ENCODE measurements around the gene HPS3.

DNA sequence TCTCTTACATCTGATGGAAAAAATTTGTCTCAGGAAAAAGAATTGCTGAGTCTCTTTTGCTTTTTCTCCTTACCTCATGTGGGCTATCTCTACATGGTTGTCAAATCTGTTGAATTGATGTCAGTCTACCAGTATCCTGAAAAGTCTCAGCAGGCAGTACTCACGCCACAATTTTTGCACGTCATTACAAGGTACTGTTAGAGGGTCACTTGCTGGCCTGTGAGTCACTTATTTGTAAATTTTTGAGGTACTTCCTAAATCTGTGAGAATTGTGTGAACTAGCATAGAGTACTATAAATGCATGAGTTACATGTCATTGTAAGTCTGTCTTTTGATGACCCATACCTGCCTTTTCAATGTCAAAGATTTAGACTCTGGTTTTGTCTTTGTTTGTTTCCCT lies 15.9 kb downstream of the HPS3 start:
- TF ChIP-seq, protein P1, sequence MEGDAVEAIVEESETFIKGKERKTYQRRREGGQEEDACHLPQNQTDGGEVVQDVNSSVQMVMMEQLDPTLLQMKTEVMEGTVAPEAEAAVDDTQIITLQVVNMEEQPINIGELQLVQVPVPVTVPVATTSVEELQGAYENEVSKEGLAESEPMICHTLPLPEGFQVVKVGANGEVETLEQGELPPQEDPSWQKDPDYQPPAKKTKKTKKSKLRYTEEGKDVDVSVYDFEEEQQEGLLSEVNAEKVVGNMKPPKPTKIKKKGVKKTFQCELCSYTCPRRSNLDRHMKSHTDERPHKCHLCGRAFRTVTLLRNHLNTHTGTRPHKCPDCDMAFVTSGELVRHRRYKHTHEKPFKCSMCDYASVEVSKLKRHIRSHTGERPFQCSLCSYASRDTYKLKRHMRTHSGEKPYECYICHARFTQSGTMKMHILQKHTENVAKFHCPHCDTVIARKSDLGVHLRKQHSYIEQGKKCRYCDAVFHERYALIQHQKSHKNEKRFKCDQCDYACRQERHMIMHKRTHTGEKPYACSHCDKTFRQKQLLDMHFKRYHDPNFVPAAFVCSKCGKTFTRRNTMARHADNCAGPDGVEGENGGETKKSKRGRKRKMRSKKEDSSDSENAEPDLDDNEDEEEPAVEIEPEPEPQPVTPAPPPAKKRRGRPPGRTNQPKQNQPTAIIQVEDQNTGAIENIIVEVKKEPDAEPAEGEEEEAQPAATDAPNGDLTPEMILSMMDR (IDR thresholded peaks at IDR 0.05) = no peak
- TF ChIP-seq POLR2A (IDR thresholded peaks at IDR 0.05) (no peak), EP300 (IDR thresholded peaks at IDR 0.05) (no peak), POLR2AphosphoS5 (IDR thresholded peaks at IDR 0.05) (no peak)

Data from suprapubic skin (tissue), 4 donors.